ENCODE data around the gene CALN1.

- TF ChIP-seq CTCF (IDR thresholded peaks at IDR 0.05; ENCODE audit: low read depth, low read length): no peak
- TF ChIP-seq EZH2phosphoT487 (IDR thresholded peaks at IDR 0.05; ENCODE audit: low read depth): no peak
These were observed 75.3 kb downstream of the CALN1 start for GRCh38 chr7:72336632-72337389.
